GM12878 (cell line): ENCODE data around the gene DENND1A. TPM values are rescaled to one million over a fixed set of nuclear protein-coding genes. Genes with fewer than 3 reads are reported as not detected.

Source experiments
- ATAC-seq: fragments of 200-7000 bp; cut with Tn5 transposase; 3 replicates; pipeline ENCODE4 v1.9.1; 2020; ENCODE audit warnings: mild to moderate bottlenecking, moderate library complexity
- BruUV-seq: library from RNA; stranded (reverse); fragments of 400-500 nt; replicated peaks from 2 replicates; lab custom pipeline; 2021; lab: Mats Ljungman, UMichigan
- CTCF ChIA-PET: fragments of 300-600 bp; sonication (Branson Sonifier 250); formaldehyde crosslinking; extraction: SDS; loops from one replicate; lab custom pipeline; 2021; ENCODE audit warnings: inconsistent platforms; lab: Yijun Ruan, JAX
- POLR2A ChIA-PET: fragments of 350-600 bp; formaldehyde crosslinking; extraction: SDS; loops from one replicate; lab custom pipeline; 2021; ENCODE audit warnings: inconsistent platforms; lab: Charles Lee
- RAD21 ChIA-PET: fragments of 300-600 bp; sonication (Branson Sonifier 250); formaldehyde crosslinking; loops from one replicate; lab custom pipeline; 2023; ENCODE audit warnings: antibody characterized with exemption; ENCODE audit not compliant: unreplicated experiment; lab: Charles Lee
- SMC1A ChIA-PET: fragments of 300-600 bp; sonication (Branson Sonifier 250); formaldehyde crosslinking; loops from one replicate; lab custom pipeline; 2023; ENCODE audit not compliant: unreplicated experiment, uncharacterized antibody; lab: Charles Lee
- DNase-seq: peaks from one replicate; pipeline ENCODE4 v3.0.0-alpha.2; 2011; ENCODE audit warnings: low read depth, low spot score
- FAIRE-seq: peaks from 3 replicates; lab custom pipeline; 2011; peaks lifted over from hg19 to GRCh38; lab: Jason Lieb, UNC
- H2AFZ ChIP-seq: 2 replicates; pipeline ENCODE4 v1.6.0; 2011; ENCODE audit warnings: low read depth, low read length, control low read depth; ENCODE audit not compliant: control insufficient read depth
- H3K27ac ChIP-seq: 2 replicates; pipeline ENCODE4 v1.5.1; 2011; ENCODE audit warnings: control low read depth; ENCODE audit not compliant: control insufficient read depth, insufficient read depth
- H3K27me3 ChIP-seq, 2 experiments: replicated peaks in 1 of 2; 2 replicates each; pipeline versions ENCODE4 v1.6.0 to v1.6.1; 2011; ENCODE audit warnings: low read length in 1 of 2; ENCODE audit not compliant: control insufficient read depth in 2 of 2, insufficient read depth in 2 of 2
- H3K36me3 ChIP-seq, 2 experiments: 2 replicates each; pipeline ENCODE4 v1.5.1; 2011; ENCODE audit warnings: low read length in 1 of 2; ENCODE audit not compliant: control insufficient read depth in 2 of 2, insufficient read depth in 2 of 2
- H3K4me1 ChIP-seq: 2 replicates; pipeline ENCODE4 v1.6.1; 2011; ENCODE audit warnings: mild to moderate bottlenecking, low read length, moderate library complexity, mixed read lengths; ENCODE audit not compliant: control insufficient read depth, insufficient read depth
- H3K4me2 ChIP-seq: 2 replicates; pipeline ENCODE4 v1.6.0; 2011; ENCODE audit warnings: control low read depth; ENCODE audit not compliant: control insufficient read depth, insufficient read depth
- H3K4me3 ChIP-seq: fragments of 200-600 bp; sonication (generic); 2 replicates; pipeline ENCODE4 v1.5.1; 2016
- H3K79me2 ChIP-seq: 2 replicates; pipeline ENCODE4 v1.6.0; 2011; ENCODE audit warnings: low read length; ENCODE audit not compliant: control insufficient read depth, insufficient read depth
- H3K9ac ChIP-seq: 2 replicates; pipeline ENCODE4 v1.8.0; 2011; ENCODE audit warnings: low read length, control low read depth, mixed read lengths; ENCODE audit not compliant: control insufficient read depth, insufficient read depth
- H3K9me3 ChIP-seq: replicated peaks from 3 replicates; pipeline ENCODE4 v1.5.1; 2011; ENCODE audit warnings: mild to moderate bottlenecking, low read length; ENCODE audit not compliant: control insufficient read depth, insufficient read depth
- H4K20me1 ChIP-seq: 2 replicates; pipeline ENCODE4 v1.6.0; 2011; ENCODE audit not compliant: control insufficient read depth, insufficient read depth
- HDGF ChIP-seq: fragments of 450-650 bp; IDR thresholded peaks from 2 replicates; pipeline ENCODE4 v1.6.1; 2016; ENCODE audit warnings: antibody characterized with exemption
- NR2F1 ChIP-seq: fragments of 450-650 bp; conservative IDR thresholded peaks from 2 replicates; pipeline ENCODE4 v1.6.1; 2017; ENCODE audit warnings: mild to moderate bottlenecking
- RAD51 ChIP-seq: fragments of 450-650 bp; IDR thresholded peaks from 2 replicates; pipeline ENCODE4 v1.6.1; 2016; ENCODE audit warnings: moderate library complexity, mild to moderate bottlenecking, inconsistent platforms
- SMAD5 ChIP-seq: IDR thresholded peaks from 2 replicates; pipeline ENCODE4 v1.6.1; 2016; ENCODE audit warnings: antibody characterized with exemption, low read depth
- SPI1 ChIP-seq: IDR thresholded peaks from 2 replicates; pipeline ENCODE4 v1.6.1; 2011; ENCODE audit warnings: low read depth, mild to moderate bottlenecking, low read length, moderate library complexity, borderline replicate concordance; ENCODE audit not compliant: insufficient read depth
- TAF1 ChIP-seq: IDR thresholded peaks from 2 replicates; pipeline ENCODE4 v1.6.1; 2011; ENCODE audit warnings: mild to moderate bottlenecking, low read depth, low read length, borderline replicate concordance
- USF2 ChIP-seq: IDR thresholded peaks from 2 replicates; pipeline ENCODE4 v1.6.1; 2011; ENCODE audit warnings: low read depth, low read length, improper control_type of control experiment, borderline replicate concordance
- ZNF622 ChIP-seq: fragments of 450-650 bp; IDR thresholded peaks from 2 replicates; pipeline ENCODE4 v1.6.1; 2017; ENCODE audit warnings: mild to moderate bottlenecking, inconsistent platforms
- WGBS: methylation state at CpG from one replicate; pipeline ENCODE4 v1.1.6; 2016; ENCODE audit warnings: low lambda C conversion rate; ENCODE audit not compliant: insufficient replicate concordance, insufficient coverage; ENCODE audit errors: missing lambda C conversion rate; 5-methylcytosine and 5-hydroxymethylcytosine counted together
- in situ Hi-C: fragments of 300-500 bp; cut with MboI; formaldehyde crosslinking; loops from 9 replicates; pipeline ENCODE4 v1.14.3; 2018; ENCODE audit warnings: mixed read lengths
- intact Hi-C: fragments of 100-400 bp; cut with micrococcal nuclease; formaldehyde crosslinking; loops from one replicate; pipeline ENCODE4 v1.14.2; 2022; ENCODE audit not compliant: unreplicated experiment
- polyA plus RNA-seq, 11 experiments: library from polyadenylated mRNA; depleted of rRNA in 4 of 11; unstranded in 6 of 11; stranded (reverse) in 5 of 11; fragments of >200 nt; fragmentation: Nextera tagmentation in 4 of 11; fragmentation: Illumina TruSeq in 1 of 11; extraction: Ambion mirVana in 4 of 11; extraction: Trizol in 1 of 11; gene quantifications; 1 replicate in 1 of 11; 2 replicates in 10 of 11; pipeline versions ENCODE4 v1.2.1 to v1.2.3, GENCODE V29; 2011 to 2016; ENCODE audit warnings: inconsistent platforms in 2 of 11, missing spikeins in 2 of 11, low read depth in 1 of 11
- total RNA-seq, 4 experiments: library from RNA; depleted of rRNA in 3 of 4; stranded (reverse); fragments of >200 nt in 3 of 4; fragmentation: Illumina TruSeq in 1 of 4; extraction: Trizol in 1 of 4; gene quantifications; 2 replicates each; pipeline versions ENCODE4 v1.2.1 to v1.2.3, GENCODE V29; 2013 to 2021

The DENND1A gene
- total and polyA plus RNA-seq, 10 of the 15 experiments (the other 5 are each of a cell fraction or from before 2014, with no cell fraction given), result 14.1 to 48.6 (median 35.2) TPM

- H3K36me3 ChIP-seq, result peaks cover 0 to 2% of the 10 kb centered on the region in 2 experiments
- FAIRE-seq (no peak), ATAC-seq (no peak), DNase-seq (no peak)
- RAD21 ChIA-PET, result no interaction called here
- SMC1A ChIA-PET, result interaction anchor here (0.9 to 1.2 kb wide), 3 partner anchors 16 to 519 kb away, joined by 3 to 5 read pairs (median 3); no protein-coding TSS in a partner anchor
- no peaks in the 10 kb centered on the region for H3K9me3 ChIP-seq
- no peak overlapping the region for H3K9ac ChIP-seq
- no peak overlapping the region for H3K4me3 ChIP-seq
- H3K27me3 ChIP-seq, result no peaks in the 10 kb centered on the region
- in situ Hi-C loops (no loop called here), intact Hi-C loops (no loop called here)
- CTCF ChIA-PET, result no interaction called here
- no peaks in the 10 kb centered on the region for H3K79me2 ChIP-seq
- TF ChIP-seq NR2F1 (no peak), HDGF (no peak), RAD51 (no peak), TAF1 (no peak), USF2 (no peak), SMAD5 (no peak), SPI1 (no peak), ZNF622 (no peak)
- no TSS peak for BruUV-seq
- no peak overlapping the region for H3K27ac ChIP-seq
- POLR2A ChIA-PET, result no interaction called here
- H4K20me1 ChIP-seq, result no peaks in the 10 kb centered on the region
- H2AFZ ChIP-seq, result no peak overlapping the region
- H3K4me2 ChIP-seq, result no peak overlapping the region
- H3K4me1 ChIP-seq, result no peaks in the 10 kb centered on the region; the same call in 1 of the 2 replicates
- 98% methylated on average over 9 of the region's 9 CpGs for WGBS
These were observed 286.4 kb downstream of the DENND1A start for GRCh38 chr9:123643518-123643917.
